Measurements from ENCODE around the gene ZNF646. TPM values are rescaled to one million over a fixed set of nuclear protein-coding genes. Genes with fewer than 3 reads are reported as not detected.

Gene ZNF646
- total RNA-seq, 1 donor from 2014 or later, result 11.6 TPM

- Histone ChIP-seq H3K9me3 (no peaks in the 10 kb centered on the region), H3K4me1 (peaks cover 0 to 15% of the 10 kb centered on the region in 2 donors), H3K4me3 (no peak overlapping the region), H3K27me3 (no peaks in the 10 kb centered on the region), H3K36me3 (peaks cover 53 to 54% of the 10 kb centered on the region in 2 donors), H3K27ac (no peak overlapping the region)
- TF ChIP-seq CTCF (IDR thresholded peaks at IDR 0.05), result no peak
- peak in 1 of 2 donors; percentile 59 for DNase-seq (ENCODE audit: low spot score in 2 of 2)
- intact Hi-C loops (cut with DNase I), result loop anchor here (10.0 kb wide), 1 partner anchor 422 kb away; the partner anchor contains the start of genes FBRS and PRR14
These were observed 2.8 kb downstream of the ZNF646 start for GRCh38 chr16:31077024-31077423.

DNA sequence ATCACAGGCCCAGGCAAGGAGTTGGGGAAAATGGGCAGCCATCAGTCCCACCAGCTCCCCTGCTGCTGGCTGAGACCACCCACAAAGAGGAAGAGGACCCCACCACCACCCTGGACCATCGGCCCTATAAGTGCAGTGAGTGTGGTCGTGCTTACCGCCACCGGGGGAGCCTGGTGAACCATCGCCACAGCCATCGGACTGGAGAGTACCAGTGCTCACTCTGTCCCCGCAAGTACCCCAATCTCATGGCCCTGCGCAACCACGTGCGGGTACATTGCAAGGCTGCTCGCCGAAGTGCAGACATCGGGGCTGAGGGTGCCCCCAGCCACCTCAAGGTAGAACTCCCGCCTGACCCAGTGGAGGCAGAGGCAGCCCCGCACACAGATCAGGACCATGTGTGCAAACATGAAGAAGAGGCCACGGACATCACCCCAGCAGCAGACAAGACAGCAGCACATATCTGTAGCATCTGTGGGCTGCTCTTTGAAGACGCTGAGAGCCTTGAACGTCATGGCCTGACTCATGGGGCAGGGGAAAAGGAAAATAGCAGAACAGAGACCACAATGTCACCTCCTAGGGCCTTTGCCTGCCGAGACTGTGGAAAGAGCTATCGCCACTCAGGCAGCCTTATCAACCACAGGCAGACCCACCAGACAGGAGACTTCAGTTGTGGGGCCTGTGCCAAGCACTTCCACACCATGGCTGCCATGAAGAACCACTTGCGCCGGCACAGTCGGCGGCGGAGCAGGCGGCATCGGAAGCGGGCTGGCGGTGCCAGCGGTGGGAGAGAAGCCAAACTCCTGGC lies 3.6 kb downstream of the ZNF646 start:
- Histone ChIP-seq H3K27me3 (no peaks in the 10 kb centered on the region), H3K4me3 (no peak overlapping the region), H3K9me3 (no peaks in the 10 kb centered on the region), H3K27ac (no peak overlapping the region), H3K36me3 (peaks cover 58 to 60% of the 10 kb centered on the region in 2 donors), H3K4me1 (peaks cover 0 to 9% of the 10 kb centered on the region in 2 donors)
- DNase-seq (ENCODE audit: low spot score in 2 of 2), result peak in 1 of 2 donors; percentile 61
- intact Hi-C loops (cut with DNase I), result loop anchor here (10.0 kb wide), 1 partner anchor 423 kb away; the partner anchor contains the start of genes FBRS and PRR14
- TF ChIP-seq CTCF (IDR thresholded peaks at IDR 0.05), result no peak

DNA sequence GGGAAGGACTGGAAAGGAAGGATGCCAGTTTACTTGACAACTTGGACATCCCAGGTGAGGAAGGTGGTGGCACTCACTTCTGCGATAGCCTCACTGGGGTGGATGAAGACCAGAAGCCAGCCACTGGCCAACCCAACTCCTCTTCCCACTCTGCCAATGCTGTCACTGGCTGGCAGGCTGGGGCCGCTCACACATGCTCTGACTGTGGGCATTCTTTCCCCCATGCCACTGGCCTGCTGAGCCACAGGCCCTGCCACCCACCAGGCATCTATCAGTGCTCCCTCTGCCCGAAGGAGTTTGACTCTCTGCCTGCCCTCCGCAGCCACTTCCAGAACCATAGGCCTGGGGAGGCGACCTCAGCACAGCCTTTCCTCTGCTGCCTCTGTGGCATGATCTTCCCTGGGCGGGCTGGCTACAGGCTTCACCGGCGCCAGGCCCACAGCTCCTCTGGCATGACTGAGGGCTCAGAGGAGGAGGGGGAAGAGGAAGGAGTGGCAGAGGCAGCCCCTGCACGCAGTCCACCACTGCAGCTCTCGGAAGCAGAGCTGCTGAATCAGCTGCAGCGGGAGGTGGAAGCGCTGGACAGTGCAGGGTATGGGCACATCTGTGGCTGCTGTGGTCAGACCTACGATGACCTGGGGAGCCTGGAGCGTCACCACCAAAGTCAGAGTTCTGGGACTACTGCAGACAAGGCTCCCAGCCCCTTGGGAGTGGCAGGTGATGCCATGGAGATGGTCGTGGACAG lies 4.5 kb downstream of the ZNF646 start:
- no peak for TF ChIP-seq CTCF (IDR thresholded peaks at IDR 0.05)
- peaks cover 62 to 70% of the 10 kb centered on the region in 2 donors for H3K36me3 ChIP-seq
- intact Hi-C loops (cut with DNase I), result loop anchor here (10.0 kb wide), 1 partner anchor 424 kb away; the partner anchor contains the start of genes FBRS and PRR14
- DNase-seq (ENCODE audit: low spot score in 2 of 2), result no peak
- H3K4me3 ChIP-seq, result no peak overlapping the region
- no peak overlapping the region for H3K27ac ChIP-seq
- no peaks in the 10 kb centered on the region for H3K27me3 ChIP-seq
- H3K4me1 ChIP-seq, result peaks cover 0 to 9% of the 10 kb centered on the region in 2 donors
- H3K9me3 ChIP-seq, result no peaks in the 10 kb centered on the region

DNA sequence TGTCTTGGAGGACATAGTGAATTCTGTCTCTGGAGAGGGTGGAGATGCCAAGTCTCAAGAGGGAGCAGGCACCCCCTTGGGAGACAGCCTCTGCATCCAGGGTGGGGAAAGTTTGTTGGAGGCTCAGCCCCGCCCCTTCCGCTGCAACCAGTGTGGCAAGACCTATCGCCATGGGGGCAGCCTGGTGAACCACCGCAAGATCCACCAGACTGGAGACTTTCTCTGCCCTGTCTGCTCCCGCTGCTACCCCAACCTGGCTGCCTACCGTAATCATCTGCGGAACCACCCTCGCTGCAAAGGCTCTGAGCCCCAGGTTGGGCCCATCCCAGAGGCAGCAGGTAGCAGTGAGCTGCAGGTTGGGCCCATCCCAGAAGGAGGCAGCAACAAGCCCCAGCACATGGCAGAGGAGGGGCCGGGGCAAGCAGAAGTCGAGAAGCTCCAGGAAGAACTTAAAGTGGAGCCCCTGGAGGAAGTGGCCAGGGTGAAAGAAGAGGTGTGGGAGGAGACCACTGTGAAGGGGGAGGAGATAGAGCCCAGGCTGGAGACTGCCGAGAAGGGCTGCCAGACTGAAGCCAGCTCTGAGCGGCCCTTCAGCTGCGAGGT lies 5.2 kb downstream of the ZNF646 start:
- H3K4me1 ChIP-seq, result peaks cover 0 to 9% of the 10 kb centered on the region in 2 donors
- TF ChIP-seq CTCF (IDR thresholded peaks at IDR 0.05), result no peak

GRCh38 chr16:31080035-31080629 lies 5.9 kb downstream of the ZNF646 start:
- no peaks in the 10 kb centered on the region for H3K27me3 ChIP-seq
- no peak for DNase-seq (ENCODE audit: low spot score in 2 of 2)
- no peak for TF ChIP-seq CTCF (IDR thresholded peaks at IDR 0.05)
- peaks cover 0 to 4% of the 10 kb centered on the region in 2 donors for H3K4me1 ChIP-seq
- H3K4me3 ChIP-seq, result no peak overlapping the region
- intact Hi-C loops (cut with DNase I), result no loop called here
- H3K9me3 ChIP-seq, result no peaks in the 10 kb centered on the region
- no peak overlapping the region for H3K27ac ChIP-seq
- H3K36me3 ChIP-seq, result peaks cover 71 to 83% of the 10 kb centered on the region in 2 donors

More for the DNA sequence above, 5.2 kb downstream of the ZNF646 start:
- no peak overlapping the region for H3K27ac ChIP-seq
- no peak for DNase-seq (ENCODE audit: low spot score in 2 of 2)
- intact Hi-C loops (cut with DNase I), result loop anchor here (10.0 kb wide), 1 partner anchor 425 kb away; the partner anchor contains the start of genes FBRS and PRR14
- H3K4me3 ChIP-seq, result no peak overlapping the region
- H3K9me3 ChIP-seq, result no peaks in the 10 kb centered on the region
- peaks cover 69 to 77% of the 10 kb centered on the region in 2 donors for H3K36me3 ChIP-seq
- H3K27me3 ChIP-seq, result no peaks in the 10 kb centered on the region

Measured in ascending aorta (tissue), 2 donors.